Hepatocyte (in vitro differentiated cells): Measurements from ENCODE around the gene ANKHD1.

Experiments
- CTCF ChIP-seq: fragments of 200-600 bp; sonication (generic); IDR thresholded peaks from 2 replicates; pipeline ENCODE4 v1.5.1; 2016; ENCODE audit warnings: antibody characterized with exemption, mild to moderate bottlenecking; ENCODE audit not compliant: poor library complexity
- EZH2phosphoT487 ChIP-seq: fragments of 200-600 bp; sonication (generic); IDR thresholded peaks from one replicate; pipeline ENCODE4 v1.6.1; 2018; ENCODE audit warnings: antibody characterized with exemption, mild to moderate bottlenecking, low read depth, moderate library complexity; ENCODE audit not compliant: unreplicated experiment, severe bottlenecking

- TF ChIP-seq CTCF = no peak
- no peak for TF ChIP-seq EZH2phosphoT487
Observed at GRCh38 chr5:140548791-140549190, 147.2 kb downstream of the ANKHD1 start.
